H9 (cell line): ENCODE results near the gene EXOC3L4. TPM values are rescaled to one million over a fixed set of nuclear protein-coding genes. Genes with fewer than 3 reads are reported as not detected.

ENCODE experiments used
- DNase-seq: peaks from one replicate; pipeline ENCODE4 v3.0.0-alpha.2; 2017
- H2AFZ ChIP-seq: one replicate; pipeline ENCODE4 v1.6.1; 2013; ENCODE audit warnings: mild to moderate bottlenecking, low read length, control low read depth, moderate library complexity
- H2AK5ac ChIP-seq: 2 replicates; pipeline ENCODE4 v1.6.1; 2013; ENCODE audit warnings: low read length, control low read depth, mixed read lengths; ENCODE audit not compliant: insufficient read length
- H2BK120ac ChIP-seq: one replicate; pipeline ENCODE4 v1.6.1; 2013; ENCODE audit warnings: low read depth, mild to moderate bottlenecking, low read length, control low read depth, inconsistent platforms; ENCODE audit not compliant: poor library complexity, severe bottlenecking
- H2BK12ac ChIP-seq: 2 replicates; pipeline ENCODE4 v1.6.1; 2013; ENCODE audit warnings: low read length, control low read depth, mixed read lengths, low read depth; ENCODE audit not compliant: insufficient read length
- H2BK15ac ChIP-seq: 2 replicates; pipeline ENCODE4 v1.6.1; 2013; ENCODE audit warnings: low read depth, low read length, control low read depth
- H2BK20ac ChIP-seq: one replicate; pipeline ENCODE4 v1.6.1; 2013; ENCODE audit warnings: low read depth, mild to moderate bottlenecking, low read length, control low read depth, inconsistent platforms; ENCODE audit not compliant: poor library complexity, severe bottlenecking
- H2BK5ac ChIP-seq: 2 replicates; pipeline ENCODE4 v1.6.1; 2013; ENCODE audit warnings: low read length, control low read depth, mixed read lengths; ENCODE audit not compliant: insufficient read length
- H3K14ac ChIP-seq: 2 replicates; pipeline ENCODE4 v1.6.1; 2013; ENCODE audit warnings: low read length, control low read depth; ENCODE audit not compliant: insufficient read depth
- H3K18ac ChIP-seq: 2 replicates; pipeline ENCODE4 v1.6.1; 2013; ENCODE audit warnings: low read depth, mild to moderate bottlenecking, mixed read lengths, low read length, control low read depth; ENCODE audit not compliant: insufficient read length
- H3K23ac ChIP-seq: 2 replicates; pipeline ENCODE4 v1.6.1; 2013; ENCODE audit warnings: low read length, control low read depth, mixed read lengths, low read depth; ENCODE audit not compliant: insufficient read length
- H3K23me2 ChIP-seq: 2 replicates; pipeline ENCODE4 v1.6.1; 2013; ENCODE audit warnings: low read depth, mild to moderate bottlenecking, mixed read lengths, low read length, control low read depth; ENCODE audit not compliant: insufficient read length, poor library complexity, severe bottlenecking
- H3K27ac ChIP-seq: 2 replicates; pipeline ENCODE4 v1.5.1; 2013; ENCODE audit warnings: low read length, control low read depth, mixed read lengths, low read depth; ENCODE audit not compliant: insufficient read length
- H3K27me3 ChIP-seq: 2 replicates; pipeline ENCODE4 v1.6.1; 2013; ENCODE audit warnings: low read length, control low read depth, inconsistent platforms; ENCODE audit not compliant: insufficient read depth
- H3K4ac ChIP-seq: 2 replicates; pipeline ENCODE4 v1.6.1; 2013; ENCODE audit warnings: low read depth, mild to moderate bottlenecking, control low read depth, inconsistent platforms, low read length, moderate library complexity
- H3K4me1 ChIP-seq: 2 replicates; pipeline ENCODE4 v1.6.1; 2013; ENCODE audit warnings: low read length, control low read depth, inconsistent platforms; ENCODE audit not compliant: insufficient read depth
- H3K4me2 ChIP-seq: 2 replicates; pipeline ENCODE4 v1.6.1; 2013; ENCODE audit warnings: low read length, control low read depth, mixed read lengths; ENCODE audit not compliant: insufficient read length, insufficient read depth
- H3K56ac ChIP-seq: 2 replicates; pipeline ENCODE4 v1.6.1; 2013; ENCODE audit warnings: low read depth, mild to moderate bottlenecking, mixed read lengths, low read length, control low read depth; ENCODE audit not compliant: insufficient read length
- H3K79me1 ChIP-seq: 2 replicates; pipeline ENCODE4 v1.6.1; 2013; ENCODE audit warnings: low read depth, mild to moderate bottlenecking, moderate library complexity, low read length, control low read depth, inconsistent platforms; ENCODE audit not compliant: insufficient read depth, poor library complexity, severe bottlenecking
- H3K79me2 ChIP-seq: 2 replicates; pipeline ENCODE4 v1.6.1; 2013; ENCODE audit warnings: low read length, control low read depth, inconsistent platforms; ENCODE audit not compliant: insufficient read depth
- H3K9ac ChIP-seq: 2 replicates; pipeline ENCODE4 v1.6.1; 2013; ENCODE audit warnings: low read length, control low read depth, mixed read lengths; ENCODE audit not compliant: insufficient read length; ENCODE audit errors: extremely low read depth
- H3K9me3 ChIP-seq: one replicate; pipeline ENCODE4 v1.6.1; 2013; ENCODE audit warnings: low read depth, low read length, inconsistent platforms; ENCODE audit not compliant: control insufficient read depth
- H3T11ph ChIP-seq: one replicate; pipeline ENCODE4 v1.6.1; 2013; ENCODE audit warnings: mild to moderate bottlenecking, low read length, control low read depth, inconsistent platforms
- H4K20me1 ChIP-seq: one replicate; pipeline ENCODE4 v1.6.1; 2013; ENCODE audit not compliant: control insufficient read depth, insufficient read length, insufficient read depth
- H4K5ac ChIP-seq: 2 replicates; pipeline ENCODE4 v1.6.1; 2013; ENCODE audit warnings: low read depth, mild to moderate bottlenecking, mixed read lengths, low read length, control low read depth; ENCODE audit not compliant: insufficient read length
- H4K8ac ChIP-seq: replicated peaks from 2 replicates; pipeline ENCODE4 v1.6.1; 2013; ENCODE audit warnings: low read length, control low read depth, mixed read lengths, low read depth; ENCODE audit not compliant: insufficient read length
- H4K91ac ChIP-seq: 2 replicates; pipeline ENCODE4 v1.6.1; 2013; ENCODE audit warnings: low read depth, mild to moderate bottlenecking, moderate library complexity, mixed read lengths, low read length, control low read depth; ENCODE audit not compliant: insufficient read length
- H3K27ac Mint-ChIP-seq, 3 experiments: 2 replicates in 2 of 3; 3 replicates in 1 of 3; pipeline ENCODE4 v1.8.0; 2020 to 2021; ENCODE audit warnings: mixed read lengths in 3 of 3, mild to moderate bottlenecking in 1 of 3, moderate library complexity in 1 of 3
- H3K27me3 Mint-ChIP-seq: 2 replicates; pipeline ENCODE4 v1.8.0; 2021; ENCODE audit warnings: low read depth, mild to moderate bottlenecking, moderate library complexity, mixed read lengths
- H3K36me3 Mint-ChIP-seq, 3 experiments: 2 replicates in 2 of 3; 3 replicates in 1 of 3; pipeline ENCODE4 v1.8.0; 2020 to 2021; ENCODE audit warnings: low read depth in 3 of 3, mixed read lengths in 3 of 3; ENCODE audit not compliant: insufficient read depth in 1 of 3
- H3K4me1 Mint-ChIP-seq, 2 experiments: 2 replicates each; pipeline ENCODE4 v1.8.0; 2020; ENCODE audit warnings: mixed read lengths in 2 of 2
- H3K4me3 Mint-ChIP-seq, 2 experiments: 2 replicates in 1 of 2; 3 replicates in 1 of 2; pipeline ENCODE4 v1.8.0; 2020 to 2021; ENCODE audit warnings: mild to moderate bottlenecking in 2 of 2, mixed read lengths in 2 of 2, moderate library complexity in 1 of 2
- H3K9me3 Mint-ChIP-seq, 2 experiments: 2 replicates in 1 of 2; 3 replicates in 1 of 2; pipeline ENCODE4 v1.8.0; 2020; ENCODE audit warnings: mild to moderate bottlenecking in 2 of 2, mixed read lengths in 2 of 2, moderate library complexity in 1 of 2
- WGBS: extraction: QIAGEN DNeasy Blood & Tissue Kit; methylation state at CpG from one replicate; pipeline ENCODE4 v1.1.7; 2013; ENCODE audit warnings: missing lambda C conversion rate, low lambda C conversion rate, mixed read lengths; ENCODE audit not compliant: insufficient read length; ENCODE audit errors: extremely low coverage; 5-methylcytosine and 5-hydroxymethylcytosine counted together
- total RNA-seq: library from RNA; stranded (reverse); gene quantifications from 2 replicates; pipeline ENCODE4 v1.2.1, GENCODE V29; 2021
- TF ChIP-seq, protein P1 (sequence below): fragments of 200-600 bp; sonication (generic); conservative IDR thresholded peaks from 3 replicates; pipeline ENCODE4 v1.8.0; 2021; ENCODE audit warnings: antibody characterized with exemption, mild to moderate bottlenecking

Gene EXOC3L4
- total RNA-seq, 1 experiment from 2014 or later: 0.42 TPM

DNA sequence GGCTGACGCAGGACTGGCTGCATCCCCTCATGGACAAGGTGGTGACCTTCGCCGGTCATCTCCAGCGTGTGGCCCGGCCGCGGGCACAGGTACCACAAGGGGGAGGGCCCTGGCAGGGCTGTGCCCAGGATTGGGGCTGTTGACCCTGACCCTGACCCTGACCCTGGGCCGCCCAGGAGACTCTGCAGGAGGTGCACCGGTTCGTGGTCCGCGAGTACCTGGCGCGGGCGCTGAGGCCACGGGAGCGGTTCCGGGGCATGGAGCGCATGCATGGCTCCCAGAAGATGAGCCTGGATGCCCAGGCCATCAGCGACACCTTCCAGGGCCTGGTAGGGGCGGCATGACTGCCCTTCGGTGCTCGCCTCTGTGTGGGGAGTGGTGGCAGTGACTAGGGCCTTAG, 12.9 kb downstream of the EXOC3L4 start:
- Histone ChIP-seq H4K91ac (no peak overlapping the region), H3K14ac (no peak overlapping the region), H4K8ac (no peak overlapping the region), H3K18ac (no peak overlapping the region), H3K56ac (no peak overlapping the region), H2BK12ac (no peak overlapping the region), H2AK5ac (no peak overlapping the region), H4K20me1 (no peaks in the 10 kb centered on the region), H3K23ac (no peak overlapping the region), H3K9me3 (no peaks in the 10 kb centered on the region), H3K23me2 (peaks cover 4% of the 10 kb centered on the region), H3T11ph (no peak overlapping the region), H3K79me1 (no peaks in the 10 kb centered on the region), H2BK120ac (no peak overlapping the region), H3K27ac (no peak overlapping the region), H2BK15ac (no peak overlapping the region), H2AFZ (no peak overlapping the region), H2BK20ac (no peak overlapping the region), H3K79me2 (no peaks in the 10 kb centered on the region), H3K9ac (no peak overlapping the region), H4K5ac (no peak overlapping the region), H2BK5ac (no peak overlapping the region), H3K4me2 (no peak overlapping the region), H3K4ac (no peak overlapping the region), H3K27me3 (no peaks in the 10 kb centered on the region), H3K4me1 (peaks cover 4% of the 10 kb centered on the region)
- no peak for DNase-seq
- Mint-ChIP-seq H3K9me3 (no peaks in the 10 kb centered on the region), H3K4me1 (peaks cover 32 to 46% of the 10 kb centered on the region in 2 experiments), H3K36me3 (no peaks in the 10 kb centered on the region; a peak in 1 of 7 replicates), H3K27me3 (peaks cover 42% of the 10 kb centered on the region), H3K27ac (no peak overlapping the region), H3K4me3 (no peak overlapping the region)
- WGBS: no CpG with 5 or more reads among the region's 23 CpGs
- TF ChIP-seq, protein P1, sequence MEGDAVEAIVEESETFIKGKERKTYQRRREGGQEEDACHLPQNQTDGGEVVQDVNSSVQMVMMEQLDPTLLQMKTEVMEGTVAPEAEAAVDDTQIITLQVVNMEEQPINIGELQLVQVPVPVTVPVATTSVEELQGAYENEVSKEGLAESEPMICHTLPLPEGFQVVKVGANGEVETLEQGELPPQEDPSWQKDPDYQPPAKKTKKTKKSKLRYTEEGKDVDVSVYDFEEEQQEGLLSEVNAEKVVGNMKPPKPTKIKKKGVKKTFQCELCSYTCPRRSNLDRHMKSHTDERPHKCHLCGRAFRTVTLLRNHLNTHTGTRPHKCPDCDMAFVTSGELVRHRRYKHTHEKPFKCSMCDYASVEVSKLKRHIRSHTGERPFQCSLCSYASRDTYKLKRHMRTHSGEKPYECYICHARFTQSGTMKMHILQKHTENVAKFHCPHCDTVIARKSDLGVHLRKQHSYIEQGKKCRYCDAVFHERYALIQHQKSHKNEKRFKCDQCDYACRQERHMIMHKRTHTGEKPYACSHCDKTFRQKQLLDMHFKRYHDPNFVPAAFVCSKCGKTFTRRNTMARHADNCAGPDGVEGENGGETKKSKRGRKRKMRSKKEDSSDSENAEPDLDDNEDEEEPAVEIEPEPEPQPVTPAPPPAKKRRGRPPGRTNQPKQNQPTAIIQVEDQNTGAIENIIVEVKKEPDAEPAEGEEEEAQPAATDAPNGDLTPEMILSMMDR: no peak
